Peyer's patch (tissue), 4 donors: ENCODE measurements around the gene TUFT1. TPM values are rescaled to one million over a fixed set of nuclear protein-coding genes. Genes with fewer than 3 reads are reported as not detected.

Source experiments
- DNase-seq, 3 donors: peaks; one replicate each; pipeline ENCODE4 v3.0.0-alpha.2; 2017 to 2019
- H3K27ac ChIP-seq, 4 donors: fragments of 200-600 bp; sonication (generic); one replicate each; pipeline ENCODE4 v1.5.1; 2016 to 2019
- H3K27me3 ChIP-seq, 2 donors: fragments of 200-600 bp; sonication (generic); one replicate each; pipeline ENCODE4 v1.5.1; 2019
- H3K36me3 ChIP-seq, 3 donors: fragments of 200-600 bp; sonication (generic); one replicate each; pipeline ENCODE4 v1.5.1; 2016 to 2019
- H3K4me1 ChIP-seq, 4 donors: fragments of 200-600 bp; sonication (generic); one replicate each; pipeline ENCODE4 v1.5.1; 2016 to 2019
- H3K4me3 ChIP-seq, 4 donors: fragments of 200-600 bp; sonication (generic); 1 replicate in 3 of 4; 2 replicates in 1 of 4; pipeline ENCODE4 v1.5.1; 2016 to 2019; ENCODE audit warnings: mild to moderate bottlenecking in 1 of 4
- H3K9me3 ChIP-seq, 4 donors: fragments of 200-600 bp; sonication (generic); one replicate each; pipeline ENCODE4 v1.5.1; 2016 to 2019; ENCODE audit warnings: mild to moderate bottlenecking in 1 of 4
- POLR2A ChIP-seq, 2 donors: fragments of 450-650 bp; IDR thresholded peaks; one replicate each; pipeline ENCODE4 v1.5.1; 2017; ENCODE audit warnings: antibody characterized with exemption in 2 of 2, mild to moderate bottlenecking in 2 of 2, moderate library complexity in 2 of 2
- small RNA-seq, 2 donors: library from RNA; depleted of rRNA; stranded (forward); fragments of <200 nt; gene quantifications; one replicate each; pipeline ENCODE3, GENCODE V24; 2016
- total RNA-seq, 4 donors: library from RNA; depleted of rRNA; stranded (reverse); fragments of >200 nt; gene quantifications; one replicate each; pipeline ENCODE4 v1.1.0, GENCODE V29; 2016
- TF ChIP-seq, protein P1 (sequence below), 6 experiments: fragments of 450-650 bp in 4 of 6; fragments of 200-600 bp in 2 of 6; sonication (generic) in 1 of 6; IDR thresholded peaks; one replicate each; pipeline ENCODE4 v1.5.1; 2017 to 2019; ENCODE audit warnings: antibody characterized with exemption in 6 of 6, mild to moderate bottlenecking in 3 of 6, moderate library complexity in 1 of 6

The TUFT1 gene
- total RNA-seq, 4 donors from 2014 or later: 12.4 to 23.4 (median 19.3) TPM

- Histone ChIP-seq H3K36me3 (no peaks in the 10 kb centered on the region), H3K4me3 (no peak overlapping the region), H3K4me1 (peaks cover 0 to 3% (median 0%) of the 10 kb centered on the region in 4 donors), H3K27ac (no peak overlapping the region), H3K27me3 (no peaks in the 10 kb centered on the region), H3K9me3 (no peaks in the 10 kb centered on the region)
- TF ChIP-seq, protein P1, sequence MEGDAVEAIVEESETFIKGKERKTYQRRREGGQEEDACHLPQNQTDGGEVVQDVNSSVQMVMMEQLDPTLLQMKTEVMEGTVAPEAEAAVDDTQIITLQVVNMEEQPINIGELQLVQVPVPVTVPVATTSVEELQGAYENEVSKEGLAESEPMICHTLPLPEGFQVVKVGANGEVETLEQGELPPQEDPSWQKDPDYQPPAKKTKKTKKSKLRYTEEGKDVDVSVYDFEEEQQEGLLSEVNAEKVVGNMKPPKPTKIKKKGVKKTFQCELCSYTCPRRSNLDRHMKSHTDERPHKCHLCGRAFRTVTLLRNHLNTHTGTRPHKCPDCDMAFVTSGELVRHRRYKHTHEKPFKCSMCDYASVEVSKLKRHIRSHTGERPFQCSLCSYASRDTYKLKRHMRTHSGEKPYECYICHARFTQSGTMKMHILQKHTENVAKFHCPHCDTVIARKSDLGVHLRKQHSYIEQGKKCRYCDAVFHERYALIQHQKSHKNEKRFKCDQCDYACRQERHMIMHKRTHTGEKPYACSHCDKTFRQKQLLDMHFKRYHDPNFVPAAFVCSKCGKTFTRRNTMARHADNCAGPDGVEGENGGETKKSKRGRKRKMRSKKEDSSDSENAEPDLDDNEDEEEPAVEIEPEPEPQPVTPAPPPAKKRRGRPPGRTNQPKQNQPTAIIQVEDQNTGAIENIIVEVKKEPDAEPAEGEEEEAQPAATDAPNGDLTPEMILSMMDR (IDR thresholded peaks at IDR 0.05): no peak
- no peak for TF ChIP-seq POLR2A (IDR thresholded peaks at IDR 0.05)
- DNase-seq: no peak
Observed at GRCh38 chr1:151626740-151627334, 86.7 kb downstream of the TUFT1 start.

GRCh38 chr1:151629278-151629677 is 89.2 kb downstream of the TUFT1 start:
- H3K27ac ChIP-seq: no peak overlapping the region
- no peaks in the 10 kb centered on the region for H3K36me3 ChIP-seq
- H3K9me3 ChIP-seq: no peaks in the 10 kb centered on the region
- no peak for TF ChIP-seq POLR2A (IDR thresholded peaks at IDR 0.05)
- TF ChIP-seq, protein P1 (IDR thresholded peaks at IDR 0.05): no peak
- H3K4me3 ChIP-seq: no peak overlapping the region
- no peaks in the 10 kb centered on the region for H3K4me1 ChIP-seq
- no peaks in the 10 kb centered on the region for H3K27me3 ChIP-seq
- DNase-seq: no peak

Small RNA genes within 50 kb of the gene (small RNA-seq; reads per million reads assigned to genes)
- gene MIR554: 0 reads per million in 2 donors
- 0 reads per million in 2 donors for gene RF00405
- gene RNU6-1062P: 0 reads per million in 2 donors

Other genes starting within 250 kb of the TUFT1 start
- gene PI4KB, start 212.9 kb upstream of the TUFT1 start, total RNA-seq: 100 to 1,000 TPM in 1 of 4 donors, 10 to 100 TPM in 3; 68.0 to 147 (median 83.7) TPM
- gene RFX5, start 193.1 kb upstream of the TUFT1 start, total RNA-seq: 100 to 1,000 TPM in 1 of 4 donors, 10 to 100 TPM in 3; 35.6 to 187 (median 42.0) TPM
- 100 to 1,000 TPM; 194 to 623 (median 467) TPM for gene SELENBP1, start 167.6 kb upstream of the TUFT1 start, total RNA-seq
- 100 to 1,000 TPM; 119 to 223 (median 167) TPM for gene PSMB4, start 140.7 kb upstream of the TUFT1 start, total RNA-seq
- 10 to 100 TPM; 49.5 to 91.3 (median 52.6) TPM for gene POGZ, start 80.8 kb upstream of the TUFT1 start, total RNA-seq
- gene CGN, start 28.9 kb upstream of the TUFT1 start, total RNA-seq: 100 to 1,000 TPM in 3 of 4 donors, 10 to 100 TPM in 1; 34.7 to 180 (median 160) TPM
- gene SNX27, start 71.7 kb downstream of the TUFT1 start, total RNA-seq: 10 to 100 TPM; 24.0 to 50.3 (median 35.1) TPM
- gene CELF3, start 176.5 kb downstream of the TUFT1 start, total RNA-seq: 1 to 10 TPM; 2.5 to 7.7 (median 6.1) TPM
- gene RIIAD1, start 181.2 kb downstream of the TUFT1 start, total RNA-seq: not detected
- gene MRPL9, start 223.2 kb downstream of the TUFT1 start, total RNA-seq: 10 to 100 TPM; 31.3 to 92.4 (median 40.1) TPM